Measurements from ENCODE around the gene NUP214. TPM values are rescaled to one million over a fixed set of nuclear protein-coding genes. Genes with fewer than 3 reads are reported as not detected.

Gene NUP214
- total RNA-seq, 2 experiments from 2014 or later, result 19.7 to 69.6 TPM

DNA sequence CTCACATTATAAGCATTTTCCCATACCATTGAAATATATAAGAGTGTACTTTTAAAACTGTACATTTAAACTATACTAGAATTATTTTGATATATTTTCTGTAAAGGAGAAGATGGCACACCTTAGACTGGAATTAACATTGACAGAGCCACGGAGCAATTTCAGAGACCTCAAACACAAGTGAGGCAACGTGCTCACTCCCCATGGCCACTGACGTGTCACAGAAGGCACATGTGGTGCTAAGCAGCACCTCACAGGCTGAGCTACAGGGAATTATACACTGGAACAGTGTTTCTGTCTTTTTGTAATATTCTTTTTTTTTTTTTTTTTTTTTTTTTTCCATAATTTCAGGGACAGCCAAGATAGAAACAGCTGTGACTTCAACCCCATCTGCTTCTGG, 66.5 kb downstream of the NUP214 start:
- no peaks in the 10 kb centered on the region for H3K4me1 ChIP-seq (ENCODE audit: insufficient read depth, low read length, poor library complexity, severe bottlenecking)
- H3K36me3 ChIP-seq (ENCODE audit: insufficient read depth, low read length), result peaks cover 92% of the 10 kb centered on the region
- H2AFZ ChIP-seq (ENCODE audit: low read length), result no peak overlapping the region
- intact Hi-C loops (cut with micrococcal nuclease; ENCODE audit: unreplicated experiment), result no loop called here
- DNase-seq (ENCODE audit: low spot score), result no peak
- CTCF ChIA-PET (ENCODE audit: unreplicated experiment), result interaction anchor here (0.5 kb wide), 1 partner anchor 18 kb away, joined by 3 read pairs; no protein-coding TSS in a partner anchor
- no peak overlapping the region for H3K27ac ChIP-seq (ENCODE audit: low read depth, low read length, poor library complexity, severe bottlenecking)
- no peak overlapping the region for H3K4me2 ChIP-seq (ENCODE audit: low read length)
- BruUV-seq (replicated peaks), result TSS peak; percentile 10
- H3K79me2 ChIP-seq (ENCODE audit: insufficient read depth, low read depth, low read length), result no peaks in the 10 kb centered on the region
- POLR2A ChIA-PET, result interaction anchor here (0.6 to 0.9 kb wide), 2 partner anchors 78 to 144 kb away, joined by 4 to 10 read pairs; no protein-coding TSS in a partner anchor
- no peak overlapping the region for H3K4me3 ChIP-seq (ENCODE audit: low read depth, low read length, poor library complexity, severe bottlenecking)
- H3K9me2 ChIP-seq (ENCODE audit: insufficient read depth, low read length), result no peaks in the 10 kb centered on the region
- TF ChIP-seq EZH2phosphoT487 (IDR thresholded peaks at IDR 0.05; ENCODE audit: borderline replicate concordance, low read depth, low read length), result no peak
- TF ChIP-seq, protein P1, sequence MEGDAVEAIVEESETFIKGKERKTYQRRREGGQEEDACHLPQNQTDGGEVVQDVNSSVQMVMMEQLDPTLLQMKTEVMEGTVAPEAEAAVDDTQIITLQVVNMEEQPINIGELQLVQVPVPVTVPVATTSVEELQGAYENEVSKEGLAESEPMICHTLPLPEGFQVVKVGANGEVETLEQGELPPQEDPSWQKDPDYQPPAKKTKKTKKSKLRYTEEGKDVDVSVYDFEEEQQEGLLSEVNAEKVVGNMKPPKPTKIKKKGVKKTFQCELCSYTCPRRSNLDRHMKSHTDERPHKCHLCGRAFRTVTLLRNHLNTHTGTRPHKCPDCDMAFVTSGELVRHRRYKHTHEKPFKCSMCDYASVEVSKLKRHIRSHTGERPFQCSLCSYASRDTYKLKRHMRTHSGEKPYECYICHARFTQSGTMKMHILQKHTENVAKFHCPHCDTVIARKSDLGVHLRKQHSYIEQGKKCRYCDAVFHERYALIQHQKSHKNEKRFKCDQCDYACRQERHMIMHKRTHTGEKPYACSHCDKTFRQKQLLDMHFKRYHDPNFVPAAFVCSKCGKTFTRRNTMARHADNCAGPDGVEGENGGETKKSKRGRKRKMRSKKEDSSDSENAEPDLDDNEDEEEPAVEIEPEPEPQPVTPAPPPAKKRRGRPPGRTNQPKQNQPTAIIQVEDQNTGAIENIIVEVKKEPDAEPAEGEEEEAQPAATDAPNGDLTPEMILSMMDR (conservative IDR thresholded peaks at IDR 0.05; ENCODE audit: low read length), result no peak
- H3K9me3 ChIP-seq (ENCODE audit: low read length), result no peaks in the 10 kb centered on the region
- H4K20me1 ChIP-seq (ENCODE audit: insufficient read depth, low read length), result no peaks in the 10 kb centered on the region

DNA sequence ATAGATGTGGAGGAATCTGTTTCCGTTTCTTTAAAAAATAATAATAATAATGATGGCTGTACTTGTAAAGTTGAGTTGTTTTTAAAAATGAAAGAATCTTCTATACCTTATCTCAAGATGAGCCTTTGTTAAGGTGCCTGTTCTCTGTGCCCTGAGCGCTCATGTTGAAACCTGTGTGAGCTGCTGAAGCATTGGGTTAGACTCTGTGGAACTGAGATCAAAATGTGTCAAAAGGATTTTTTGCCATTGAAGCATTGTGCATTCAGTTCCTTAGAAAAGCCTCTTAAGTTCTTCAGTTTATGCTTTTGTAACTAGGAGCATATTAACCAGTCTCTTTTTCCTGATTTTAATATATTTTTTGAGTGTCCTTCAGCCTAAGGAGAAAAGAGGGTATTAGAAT, 67.7 kb downstream of the NUP214 start:
- POLR2A ChIA-PET, result interaction anchor here (1.4 kb wide), 1 partner anchor 13 kb away, joined by 3 read pairs; no protein-coding TSS in a partner anchor
- H2AFZ ChIP-seq (ENCODE audit: low read length), result no peak overlapping the region
- BruUV-seq (replicated peaks), result no TSS peak
- no peak overlapping the region for H3K27ac ChIP-seq (ENCODE audit: low read depth, low read length, poor library complexity, severe bottlenecking)
- CTCF ChIA-PET (ENCODE audit: unreplicated experiment), result no interaction called here
- H3K4me2 ChIP-seq (ENCODE audit: low read length), result no peak overlapping the region
- H3K9me3 ChIP-seq (ENCODE audit: low read length), result no peaks in the 10 kb centered on the region
- intact Hi-C loops (cut with micrococcal nuclease; ENCODE audit: unreplicated experiment), result no loop called here
- H4K20me1 ChIP-seq (ENCODE audit: insufficient read depth, low read length), result no peaks in the 10 kb centered on the region
- DNase-seq (ENCODE audit: low spot score), result no peak
- H3K36me3 ChIP-seq (ENCODE audit: insufficient read depth, low read length), result peaks cover 92% of the 10 kb centered on the region
- H3K79me2 ChIP-seq (ENCODE audit: insufficient read depth, low read depth, low read length), result no peaks in the 10 kb centered on the region
- no peaks in the 10 kb centered on the region for H3K9me2 ChIP-seq (ENCODE audit: insufficient read depth, low read length)
- H3K4me1 ChIP-seq (ENCODE audit: insufficient read depth, low read length, poor library complexity, severe bottlenecking), result no peaks in the 10 kb centered on the region
- no peak overlapping the region for H3K4me3 ChIP-seq (ENCODE audit: low read depth, low read length, poor library complexity, severe bottlenecking)
- TF ChIP-seq, protein P1 (conservative IDR thresholded peaks at IDR 0.05; ENCODE audit: low read length), result no peak
- no peak for TF ChIP-seq EZH2phosphoT487 (IDR thresholded peaks at IDR 0.05; ENCODE audit: borderline replicate concordance, low read depth, low read length)

DNA sequence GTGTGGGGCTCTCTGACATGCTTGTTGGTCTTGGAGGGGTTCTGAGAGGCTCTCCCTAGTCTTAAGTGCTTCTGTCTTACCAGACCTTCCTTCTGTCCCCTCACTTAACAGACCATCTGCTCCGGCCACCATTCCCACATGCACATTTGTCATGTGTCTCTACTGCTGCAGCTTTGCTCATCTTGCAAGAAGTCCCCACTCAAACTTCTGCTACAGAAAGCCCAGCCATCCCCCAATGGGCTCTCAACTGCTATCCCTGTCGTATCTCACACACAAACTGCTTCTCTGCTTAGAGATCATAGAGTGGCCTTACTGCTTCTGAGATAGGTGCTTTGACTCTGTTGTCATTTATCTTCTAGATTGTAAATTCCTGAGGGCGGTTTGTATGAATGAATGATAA, 69.4 kb downstream of the NUP214 start:
- H3K4me1 ChIP-seq (ENCODE audit: insufficient read depth, low read length, poor library complexity, severe bottlenecking), result no peaks in the 10 kb centered on the region
- no peak overlapping the region for H2AFZ ChIP-seq (ENCODE audit: low read length)
- no peak overlapping the region for H3K4me2 ChIP-seq (ENCODE audit: low read length)
- CTCF ChIA-PET (ENCODE audit: unreplicated experiment), result no interaction called here
- H3K4me3 ChIP-seq (ENCODE audit: low read depth, low read length, poor library complexity, severe bottlenecking), result no peak overlapping the region
- H3K9me2 ChIP-seq (ENCODE audit: insufficient read depth, low read length), result no peaks in the 10 kb centered on the region
- no peaks in the 10 kb centered on the region for H3K79me2 ChIP-seq (ENCODE audit: insufficient read depth, low read depth, low read length)
- intact Hi-C loops (cut with micrococcal nuclease; ENCODE audit: unreplicated experiment), result no loop called here
- no peaks in the 10 kb centered on the region for H3K9me3 ChIP-seq (ENCODE audit: low read length)
- H3K27ac ChIP-seq (ENCODE audit: low read depth, low read length, poor library complexity, severe bottlenecking), result no peak overlapping the region
- POLR2A ChIA-PET, result interaction anchor here (1.0 kb wide), 1 partner anchor 61 kb away, joined by 3 read pairs; no protein-coding TSS in a partner anchor
- peaks cover 92% of the 10 kb centered on the region for H3K36me3 ChIP-seq (ENCODE audit: insufficient read depth, low read length)
- DNase-seq (ENCODE audit: low spot score), result no peak
- BruUV-seq (replicated peaks), result no TSS peak
- no peaks in the 10 kb centered on the region for H4K20me1 ChIP-seq (ENCODE audit: insufficient read depth, low read length)
- TF ChIP-seq, protein P1 (conservative IDR thresholded peaks at IDR 0.05; ENCODE audit: low read length), result no peak
- TF ChIP-seq EZH2phosphoT487 (IDR thresholded peaks at IDR 0.05; ENCODE audit: borderline replicate concordance, low read depth, low read length), result no peak

Data from OCI-LY7 (cell line).